ENCODE results near the gene SCFD1. TPM values are rescaled to one million over a fixed set of nuclear protein-coding genes. Genes with fewer than 3 reads are reported as not detected.

The SCFD1 gene
- total and polyA plus RNA-seq, 10 of the 15 experiments (the other 5 are each of a cell fraction or from before 2014, with no cell fraction given): 61.5 to 98.4 (median 82.5) TPM

DNA sequence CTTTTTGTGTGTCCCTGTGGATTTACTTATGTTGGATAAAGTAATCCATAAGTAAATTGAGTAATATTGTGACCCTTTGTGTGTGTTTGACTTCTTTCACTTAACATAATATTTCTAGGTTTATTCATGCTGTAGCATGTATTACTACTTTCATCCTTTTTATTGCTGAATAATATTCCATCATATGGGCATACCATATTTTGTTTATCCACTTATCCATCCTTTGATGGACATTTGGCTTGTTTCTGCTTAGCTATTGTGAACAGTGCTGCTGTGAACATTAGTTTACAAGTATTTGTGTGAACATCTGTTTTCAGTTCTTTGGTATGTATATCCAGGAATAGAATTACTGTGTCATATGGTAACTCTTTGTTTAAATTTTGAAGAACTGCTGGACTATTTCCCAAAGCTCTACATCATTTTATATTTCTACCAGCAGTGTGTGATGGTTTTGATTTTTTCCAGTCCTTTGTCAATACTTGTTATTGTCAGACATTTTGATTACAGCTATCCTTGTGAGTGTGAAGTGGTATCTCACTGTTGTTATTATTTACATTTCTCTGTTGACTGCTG is 38.0 kb upstream of the SCFD1 start:
- Histone ChIP-seq H3K27ac (ENCODE audit: control insufficient read depth, insufficient read depth) (no peak overlapping the region), H3K9ac (ENCODE audit: control insufficient read depth, insufficient read depth, low read length) (no peak overlapping the region), H3K36me3 (ENCODE audit: control insufficient read depth in 2 of 2, insufficient read depth in 2 of 2, low read length in 1 of 2) (peaks cover 3 to 15% of the 10 kb centered on the region in 2 experiments), H3K9me3 (replicated peaks; ENCODE audit: control insufficient read depth, insufficient read depth, low read length) (peaks cover 14% of the 10 kb centered on the region; the same call in 2 of the 3 replicates), H3K4me3 (no peak overlapping the region), H3K4me2 (ENCODE audit: control insufficient read depth, insufficient read depth) (no peak overlapping the region), H4K20me1 (ENCODE audit: control insufficient read depth, insufficient read depth) (no peaks in the 10 kb centered on the region), H3K27me3 (replicated peaks in 1 of 2; ENCODE audit: control insufficient read depth in 2 of 2, insufficient read depth in 2 of 2, low read length in 1 of 2) (no peaks in the 10 kb centered on the region), H2AFZ (ENCODE audit: control insufficient read depth, low read depth, low read length) (no peak overlapping the region), H3K4me1 (ENCODE audit: control insufficient read depth, insufficient read depth, low read length) (no peaks in the 10 kb centered on the region), H3K79me2 (ENCODE audit: control insufficient read depth, insufficient read depth, low read length) (peaks cover 32% of the 10 kb centered on the region)
- TF ChIP-seq ZNF207 (IDR thresholded peaks at IDR 0.05; ENCODE audit: borderline replicate concordance): no peak
- TF ChIP-seq RBBP5 (conservative IDR thresholded peaks at IDR 0.05): no peak
- TF ChIP-seq FOS (IDR thresholded peaks at IDR 0.05; ENCODE audit: borderline replicate concordance, extremely low read depth, insufficient read length): no peak
- TF ChIP-seq SP1 (IDR thresholded peaks at IDR 0.05; ENCODE audit: low read depth, low read length): no peak
- TF ChIP-seq PKNOX1 (IDR thresholded peaks at IDR 0.05): no peak
- TF ChIP-seq, protein P1, sequence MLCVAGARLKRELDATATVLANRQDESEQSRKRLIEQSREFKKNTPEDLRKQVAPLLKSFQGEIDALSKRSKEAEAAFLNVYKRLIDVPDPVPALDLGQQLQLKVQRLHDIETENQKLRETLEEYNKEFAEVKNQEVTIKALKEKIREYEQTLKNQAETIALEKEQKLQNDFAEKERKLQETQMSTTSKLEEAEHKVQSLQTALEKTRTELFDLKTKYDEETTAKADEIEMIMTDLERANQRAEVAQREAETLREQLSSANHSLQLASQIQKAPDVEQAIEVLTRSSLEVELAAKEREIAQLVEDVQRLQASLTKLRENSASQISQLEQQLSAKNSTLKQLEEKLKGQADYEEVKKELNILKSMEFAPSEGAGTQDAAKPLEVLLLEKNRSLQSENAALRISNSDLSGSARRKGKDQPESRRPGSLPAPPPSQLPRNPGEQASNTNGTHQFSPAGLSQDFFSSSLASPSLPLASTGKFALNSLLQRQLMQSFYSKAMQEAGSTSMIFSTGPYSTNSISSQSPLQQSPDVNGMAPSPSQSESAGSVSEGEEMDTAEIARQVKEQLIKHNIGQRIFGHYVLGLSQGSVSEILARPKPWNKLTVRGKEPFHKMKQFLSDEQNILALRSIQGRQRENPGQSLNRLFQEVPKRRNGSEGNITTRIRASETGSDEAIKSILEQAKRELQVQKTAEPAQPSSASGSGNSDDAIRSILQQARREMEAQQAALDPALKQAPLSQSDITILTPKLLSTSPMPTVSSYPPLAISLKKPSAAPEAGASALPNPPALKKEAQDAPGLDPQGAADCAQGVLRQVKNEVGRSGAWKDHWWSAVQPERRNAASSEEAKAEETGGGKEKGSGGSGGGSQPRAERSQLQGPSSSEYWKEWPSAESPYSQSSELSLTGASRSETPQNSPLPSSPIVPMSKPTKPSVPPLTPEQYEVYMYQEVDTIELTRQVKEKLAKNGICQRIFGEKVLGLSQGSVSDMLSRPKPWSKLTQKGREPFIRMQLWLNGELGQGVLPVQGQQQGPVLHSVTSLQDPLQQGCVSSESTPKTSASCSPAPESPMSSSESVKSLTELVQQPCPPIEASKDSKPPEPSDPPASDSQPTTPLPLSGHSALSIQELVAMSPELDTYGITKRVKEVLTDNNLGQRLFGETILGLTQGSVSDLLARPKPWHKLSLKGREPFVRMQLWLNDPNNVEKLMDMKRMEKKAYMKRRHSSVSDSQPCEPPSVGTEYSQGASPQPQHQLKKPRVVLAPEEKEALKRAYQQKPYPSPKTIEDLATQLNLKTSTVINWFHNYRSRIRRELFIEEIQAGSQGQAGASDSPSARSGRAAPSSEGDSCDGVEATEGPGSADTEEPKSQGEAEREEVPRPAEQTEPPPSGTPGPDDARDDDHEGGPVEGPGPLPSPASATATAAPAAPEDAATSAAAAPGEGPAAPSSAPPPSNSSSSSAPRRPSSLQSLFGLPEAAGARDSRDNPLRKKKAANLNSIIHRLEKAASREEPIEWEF (IDR thresholded peaks at IDR 0.05; ENCODE audit: insufficient replicate concordance, low read depth, low read length): no peak
- no peak for TF ChIP-seq ATF7 (IDR thresholded peaks at IDR 0.05; ENCODE audit: low read depth)
- in situ Hi-C loops (cut with MboI) (no loop called here), intact Hi-C loops (cut with micrococcal nuclease; ENCODE audit: unreplicated experiment) (no loop called here)
- ChIA-PET RAD21 (ENCODE audit: unreplicated experiment) (no interaction called here), CTCF (interaction anchor here (1.0 kb wide), 1 partner anchor 9 kb away, joined by 3 read pairs; no protein-coding TSS in a partner anchor), SMC1A (ENCODE audit: uncharacterized antibody, unreplicated experiment) (interaction anchor here (0.8 kb wide), 1 partner anchor 32 kb away, joined by 3 read pairs; no protein-coding TSS in a partner anchor), POLR2A (no interaction called here)
- FAIRE-seq (no peak), DNase-seq (ENCODE audit: low read depth, low spot score) (no peak), ATAC-seq (no peak)
- no TSS peak for BruUV-seq (replicated peaks)
